ENCODE measurements around the gene TNNT1.

TNNT1 gene

DNA sequence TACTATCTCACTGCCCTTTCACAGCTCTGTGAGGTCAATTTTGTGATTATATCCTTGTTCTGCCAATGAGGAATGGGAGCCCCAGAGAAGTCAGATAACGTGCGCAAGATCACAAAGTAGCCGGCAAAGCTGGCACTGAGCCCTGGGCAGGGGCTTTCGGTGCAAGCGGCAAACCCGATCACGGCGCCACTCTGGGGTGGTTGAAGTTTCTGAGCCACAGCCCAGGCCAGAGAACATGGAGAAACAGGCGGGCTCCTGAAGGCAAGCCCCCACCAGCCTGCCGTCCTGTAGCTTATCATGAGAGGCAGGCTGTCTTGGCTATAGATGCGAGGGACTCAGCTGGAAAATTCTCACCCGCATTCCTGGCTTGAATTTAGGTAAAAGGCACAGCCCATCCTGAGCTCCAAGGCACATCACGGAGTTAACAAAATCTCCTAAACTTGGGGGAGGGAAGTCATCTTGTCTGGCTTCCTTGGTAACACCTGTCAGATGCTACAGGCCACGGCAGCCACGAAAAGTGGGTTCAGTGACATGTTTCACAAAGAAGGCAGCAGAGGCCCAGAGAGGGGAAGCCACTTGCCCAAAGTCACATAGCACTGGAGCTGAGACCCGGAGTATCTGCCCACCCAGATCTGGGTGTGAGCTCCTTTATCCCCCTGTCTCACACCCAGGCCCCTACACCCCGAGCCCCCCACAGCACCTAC, 12.5 kb downstream of the TNNT1 start:
- H3K4me3 ChIP-seq (ENCODE audit: low read depth, low read length): no peak overlapping the region
- TF ChIP-seq, protein P1, sequence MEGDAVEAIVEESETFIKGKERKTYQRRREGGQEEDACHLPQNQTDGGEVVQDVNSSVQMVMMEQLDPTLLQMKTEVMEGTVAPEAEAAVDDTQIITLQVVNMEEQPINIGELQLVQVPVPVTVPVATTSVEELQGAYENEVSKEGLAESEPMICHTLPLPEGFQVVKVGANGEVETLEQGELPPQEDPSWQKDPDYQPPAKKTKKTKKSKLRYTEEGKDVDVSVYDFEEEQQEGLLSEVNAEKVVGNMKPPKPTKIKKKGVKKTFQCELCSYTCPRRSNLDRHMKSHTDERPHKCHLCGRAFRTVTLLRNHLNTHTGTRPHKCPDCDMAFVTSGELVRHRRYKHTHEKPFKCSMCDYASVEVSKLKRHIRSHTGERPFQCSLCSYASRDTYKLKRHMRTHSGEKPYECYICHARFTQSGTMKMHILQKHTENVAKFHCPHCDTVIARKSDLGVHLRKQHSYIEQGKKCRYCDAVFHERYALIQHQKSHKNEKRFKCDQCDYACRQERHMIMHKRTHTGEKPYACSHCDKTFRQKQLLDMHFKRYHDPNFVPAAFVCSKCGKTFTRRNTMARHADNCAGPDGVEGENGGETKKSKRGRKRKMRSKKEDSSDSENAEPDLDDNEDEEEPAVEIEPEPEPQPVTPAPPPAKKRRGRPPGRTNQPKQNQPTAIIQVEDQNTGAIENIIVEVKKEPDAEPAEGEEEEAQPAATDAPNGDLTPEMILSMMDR (IDR thresholded peaks at IDR 0.05; ENCODE audit: borderline replicate concordance, insufficient read depth, low read depth, low read length): no peak

DNA sequence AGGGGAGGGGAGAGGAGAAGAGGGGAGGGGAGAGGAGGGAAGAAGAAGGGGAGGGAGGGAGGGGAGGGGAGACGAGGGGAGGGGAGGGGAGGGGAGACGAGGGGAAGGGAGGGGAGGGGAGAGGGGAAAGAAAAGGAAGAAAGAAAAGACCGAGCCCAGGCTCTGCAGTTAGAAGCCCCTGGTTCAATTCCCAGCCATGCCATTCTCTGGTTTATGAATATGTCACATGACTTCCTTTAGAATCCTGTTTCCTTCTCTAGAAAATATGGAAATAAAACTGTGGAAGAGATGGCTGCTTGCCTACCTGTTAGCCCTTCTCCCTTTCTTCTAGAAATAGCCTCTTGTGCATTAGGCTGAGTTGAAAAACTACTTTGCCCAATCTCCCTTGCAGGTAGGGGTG, 14.3 kb downstream of the TNNT1 start:
- TF ChIP-seq, protein P1 (IDR thresholded peaks at IDR 0.05; ENCODE audit: borderline replicate concordance, insufficient read depth, low read depth, low read length): no peak
- no peak overlapping the region for H3K4me3 ChIP-seq (ENCODE audit: low read depth, low read length)

DNA sequence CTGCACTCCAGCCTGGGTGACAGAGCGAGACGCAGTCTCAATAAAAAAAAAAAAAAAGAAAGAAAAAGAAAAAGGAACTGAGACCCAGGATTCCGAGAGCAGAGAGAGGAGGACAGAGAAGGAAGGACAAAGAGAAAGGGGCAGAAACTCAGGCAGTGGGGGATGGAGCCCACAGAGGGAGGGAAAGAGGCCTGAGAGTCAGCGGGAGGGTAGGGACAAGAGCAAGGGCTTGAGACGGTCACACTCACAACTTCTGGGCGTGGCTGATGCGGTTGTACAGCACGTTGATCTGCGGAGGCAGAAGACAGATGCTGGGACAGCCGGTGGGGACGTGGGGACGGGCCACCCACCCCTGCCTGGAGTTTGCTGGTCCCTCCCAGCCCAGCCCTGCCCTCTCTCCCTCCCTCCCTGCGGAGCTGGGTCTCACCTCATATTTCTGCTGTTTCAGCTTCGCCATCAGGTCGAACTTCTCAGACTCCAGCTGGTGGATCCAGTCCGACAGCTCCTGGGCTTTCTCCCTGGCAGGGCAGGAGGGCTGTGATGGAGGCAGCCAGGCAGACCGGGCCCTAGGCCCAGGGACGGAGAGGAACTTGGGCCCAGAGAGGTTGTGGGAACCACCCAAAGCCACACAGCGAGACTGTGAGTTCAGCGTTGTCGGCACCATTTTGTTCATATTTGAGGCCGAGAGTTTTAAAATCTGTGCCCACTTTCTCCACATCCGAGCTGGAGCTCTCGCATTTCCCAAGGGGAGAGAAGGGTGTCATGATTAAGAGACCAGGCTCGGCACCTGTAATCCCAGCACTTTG, 15.2 kb downstream of the TNNT1 start:
- TF ChIP-seq, protein P1 (IDR thresholded peaks at IDR 0.05; ENCODE audit: borderline replicate concordance, insufficient read depth, low read depth, low read length): no peak
- no peak overlapping the region for H3K4me3 ChIP-seq (ENCODE audit: low read depth, low read length)

DNA sequence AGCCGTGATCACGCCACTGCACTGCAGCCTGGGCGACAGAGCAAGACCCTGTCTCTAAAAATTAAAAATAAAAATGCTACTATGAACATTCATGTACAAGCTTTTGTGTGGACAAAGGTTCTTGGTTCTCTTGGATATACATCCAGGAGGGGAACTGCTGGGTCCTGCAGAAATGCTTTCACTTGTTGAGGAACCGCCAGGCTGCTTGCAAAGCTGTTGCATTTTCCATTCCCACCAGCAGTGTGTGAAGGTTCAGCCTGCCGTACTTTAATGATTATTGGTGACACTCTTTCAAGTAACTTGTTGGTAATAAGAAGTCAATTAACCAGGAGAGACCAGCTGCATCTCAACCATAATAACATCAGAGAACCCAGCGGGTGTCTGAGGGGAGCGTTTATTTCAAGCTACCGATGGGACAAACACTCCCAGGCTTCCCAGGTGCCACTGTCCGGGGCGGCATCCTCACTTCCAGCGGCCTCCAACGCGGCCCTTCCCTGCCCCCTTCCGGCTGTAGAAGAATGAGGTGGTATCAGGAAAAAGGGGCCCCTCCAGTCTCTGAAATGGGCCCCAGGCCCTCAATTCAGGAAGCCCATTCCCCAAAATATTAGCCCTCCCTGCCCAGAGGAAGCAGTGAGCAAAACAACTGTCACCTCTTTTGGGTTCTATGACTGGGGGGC, 16.4 kb downstream of the TNNT1 start:
- TF ChIP-seq, protein P1 (IDR thresholded peaks at IDR 0.05; ENCODE audit: borderline replicate concordance, insufficient read depth, low read depth, low read length): peak; percentile 30; the same call in 1 of the 2 replicates
- H3K4me3 ChIP-seq (ENCODE audit: low read depth, low read length): no peak overlapping the region

DNA sequence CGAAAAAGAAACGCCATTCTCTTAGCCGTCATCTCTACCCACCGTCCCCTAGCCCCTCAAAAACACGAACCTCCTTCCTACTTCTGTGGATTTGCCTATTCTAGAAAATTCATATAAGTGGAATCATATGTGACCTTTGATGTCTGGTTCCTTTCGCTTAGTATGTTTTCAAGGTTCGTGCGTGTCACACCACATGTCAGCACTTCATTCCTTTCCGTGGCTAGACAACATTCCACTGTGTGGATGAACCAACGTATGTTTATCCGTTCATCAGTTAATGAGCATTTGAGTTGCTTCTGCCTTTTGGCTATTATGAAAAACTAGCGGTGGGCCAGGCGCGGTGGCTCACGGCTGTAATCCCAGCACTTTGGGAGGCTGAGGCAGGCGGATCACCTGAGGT, 17.6 kb downstream of the TNNT1 start:
- no peak overlapping the region for H3K4me3 ChIP-seq (ENCODE audit: low read depth, low read length)
- TF ChIP-seq, protein P1 (IDR thresholded peaks at IDR 0.05; ENCODE audit: borderline replicate concordance, insufficient read depth, low read depth, low read length): no peak

DNA sequence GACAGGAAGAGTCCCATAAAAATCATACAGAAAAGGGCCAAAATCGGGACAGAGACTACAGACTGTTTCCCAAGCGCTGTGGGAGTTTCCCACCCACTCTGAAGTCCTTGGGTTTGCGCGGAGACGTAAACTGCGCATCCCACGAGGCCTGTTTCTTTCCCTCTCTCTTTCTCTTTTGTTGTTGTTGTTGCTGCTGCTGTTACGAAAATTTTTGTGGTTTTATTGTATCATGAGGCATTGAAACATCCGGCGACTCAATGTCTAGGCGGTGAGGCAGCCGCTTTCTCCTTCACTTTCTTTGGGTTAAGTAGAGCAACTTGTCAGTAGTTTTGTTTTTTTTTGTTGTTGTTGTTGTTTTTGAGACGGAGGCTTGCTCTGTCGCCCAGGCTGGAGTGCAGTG, 30.0 kb downstream of the TNNT1 start:
- TF ChIP-seq, protein P1 (IDR thresholded peaks at IDR 0.05; ENCODE audit: borderline replicate concordance, insufficient read depth, low read depth, low read length): no peak

More for the DNA sequence above, 30.0 kb downstream of the TNNT1 start:
- no peak overlapping the region for H3K4me3 ChIP-seq (ENCODE audit: low read depth, low read length)

Data from GM12875 (cell line).